NCI-H774 (cell line): ENCODE data around the gene TDRD9.
"Not testable (repeated sequence)": the region's sequence is repeated elsewhere in the genome, so short reads cannot be mapped to it uniquely, and the experiment has no call there.

Experiments
- DNase-seq: peaks from one replicate; lab custom pipeline; 2025; lab: John Stamatoyannopoulos, UW

Gene TDRD9

GRCh38 chr14:103980623-103981238 is 52.5 kb downstream of the TDRD9 start:
- DNase-seq: not testable (repeated sequence)

DNA sequence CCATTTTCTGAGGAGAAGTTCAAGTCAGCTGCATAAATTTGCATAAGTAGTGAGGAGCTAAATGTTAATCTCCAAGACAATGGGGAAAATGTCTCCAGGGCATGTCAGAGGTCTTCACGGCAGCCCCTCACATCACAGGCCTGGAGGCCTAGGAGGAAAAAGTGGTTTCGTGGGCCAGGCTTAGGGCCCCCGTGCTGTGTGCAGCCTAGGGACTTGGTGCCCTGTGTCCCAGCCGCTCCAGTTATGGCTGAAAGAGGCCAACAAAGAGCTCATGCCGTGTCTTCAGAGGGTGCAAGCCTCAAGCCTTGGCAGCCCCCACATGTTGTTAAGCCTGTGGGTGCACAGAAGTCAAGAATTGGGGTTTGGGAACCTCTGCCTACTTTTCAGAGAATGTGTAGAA is 55.9 kb downstream of the TDRD9 start:
- no peak for DNase-seq

- DNase-seq: no peak
These were observed 60.8 kb downstream of the TDRD9 start for GRCh38 chr14:103989034-103989433.

DNA sequence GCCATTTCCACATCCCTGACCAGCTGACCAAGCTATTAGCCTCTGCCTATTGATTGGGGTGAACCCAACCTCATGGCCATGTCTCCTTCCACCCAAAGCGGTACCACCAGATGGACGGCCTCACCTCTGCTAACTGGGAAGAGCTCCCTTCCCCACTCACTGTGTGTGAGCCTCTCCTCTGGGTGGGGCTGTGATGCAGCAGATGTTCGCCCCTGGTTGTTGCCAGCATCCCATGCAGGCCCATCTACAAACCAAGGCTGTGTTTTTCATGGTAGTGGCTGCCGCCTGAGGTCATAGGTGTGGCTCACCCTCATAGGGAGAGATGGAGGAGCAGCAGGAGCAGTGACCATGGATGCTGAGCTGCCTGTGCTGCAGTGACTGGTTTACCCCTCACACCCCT is 61.7 kb downstream of the TDRD9 start:
- no peak for DNase-seq

GRCh38 chr14:103994535-103995184 is 66.4 kb downstream of the TDRD9 start:
- DNase-seq: no peak

- no peak for DNase-seq
These were observed 67.6 kb downstream of the TDRD9 start for GRCh38 chr14:103995876-103996275.

GRCh38 chr14:103997391-103997790 is 69.1 kb downstream of the TDRD9 start:
- no peak for DNase-seq

DNA sequence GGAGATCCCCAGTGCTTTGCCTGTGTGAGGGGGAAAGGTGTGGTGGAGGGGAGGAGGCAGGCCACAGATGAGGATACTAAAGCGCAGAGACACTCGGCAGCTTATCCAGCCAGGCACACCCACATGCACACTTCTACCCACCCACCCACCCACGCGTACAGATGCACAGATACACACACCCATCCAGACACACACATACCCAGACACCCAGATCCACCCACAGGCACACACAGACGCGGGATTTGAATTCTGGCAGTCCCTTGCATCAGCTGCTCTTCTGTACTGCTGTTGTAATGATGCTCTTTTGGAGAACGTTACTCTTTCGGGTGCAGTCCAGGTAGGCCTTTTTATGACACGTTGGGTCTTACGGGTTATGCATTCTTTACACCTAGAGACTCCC is 69.8 kb downstream of the TDRD9 start:
- DNase-seq: no peak

DNA sequence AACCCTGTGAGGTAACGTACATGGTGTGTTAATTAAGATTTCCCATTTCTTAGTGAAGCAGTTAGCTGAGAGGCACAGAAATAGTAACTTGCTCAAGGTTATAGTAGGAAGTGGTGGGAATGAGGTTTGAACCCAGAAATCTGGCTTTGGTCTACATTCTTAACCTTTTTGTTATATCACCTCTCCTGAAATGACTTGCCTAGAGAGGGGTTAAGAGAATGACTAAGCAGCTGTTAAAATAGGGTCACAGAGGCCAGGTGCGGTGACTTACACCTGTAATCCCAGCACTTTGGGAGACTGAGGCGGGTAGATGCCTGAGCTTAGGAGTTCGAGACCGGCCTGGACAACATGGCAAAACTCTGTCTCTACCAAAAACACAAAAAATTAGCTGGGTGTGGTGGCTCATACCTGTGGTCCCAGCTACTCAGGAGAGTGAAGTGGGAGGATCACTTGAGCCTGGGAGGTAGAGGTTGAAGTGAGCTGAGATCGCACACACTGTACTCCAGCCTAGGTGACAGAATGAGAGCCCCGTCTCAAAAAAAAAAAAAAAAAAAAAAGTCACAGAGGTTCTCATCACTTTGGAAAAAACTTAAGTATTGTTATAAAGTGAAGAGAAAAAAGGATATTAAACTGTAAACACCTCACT is 71.7 kb downstream of the TDRD9 start:
- DNase-seq: no peak

GRCh38 chr14:104001003-104001402 is 72.7 kb downstream of the TDRD9 start:
- DNase-seq: no peak

GRCh38 chr14:104003616-104004015 is 75.4 kb downstream of the TDRD9 start:
- DNase-seq: no peak

DNA sequence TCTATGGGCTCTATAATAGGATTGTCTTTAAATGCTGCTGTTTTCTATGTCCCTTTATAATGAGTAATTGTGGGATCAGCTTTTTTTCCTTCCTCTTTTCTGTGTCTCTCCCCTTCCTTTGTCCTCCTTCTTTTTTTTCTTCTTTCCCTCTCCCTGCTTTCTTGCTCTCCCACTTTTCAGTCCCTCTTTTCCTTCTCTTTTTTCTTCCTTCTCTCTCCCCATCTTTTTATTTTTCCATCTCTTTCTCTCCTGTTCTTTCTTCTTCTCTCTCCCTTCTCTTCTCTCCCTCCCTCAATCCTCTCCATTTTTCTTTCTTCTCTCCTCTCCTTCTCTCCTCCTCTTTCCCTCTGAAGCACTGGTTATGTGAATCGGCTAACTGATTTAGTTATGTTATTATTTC is 76.6 kb downstream of the TDRD9 start:
- no peak for DNase-seq

GRCh38 chr14:104005489-104005888 is 77.2 kb downstream of the TDRD9 start:
- DNase-seq: no peak

DNA sequence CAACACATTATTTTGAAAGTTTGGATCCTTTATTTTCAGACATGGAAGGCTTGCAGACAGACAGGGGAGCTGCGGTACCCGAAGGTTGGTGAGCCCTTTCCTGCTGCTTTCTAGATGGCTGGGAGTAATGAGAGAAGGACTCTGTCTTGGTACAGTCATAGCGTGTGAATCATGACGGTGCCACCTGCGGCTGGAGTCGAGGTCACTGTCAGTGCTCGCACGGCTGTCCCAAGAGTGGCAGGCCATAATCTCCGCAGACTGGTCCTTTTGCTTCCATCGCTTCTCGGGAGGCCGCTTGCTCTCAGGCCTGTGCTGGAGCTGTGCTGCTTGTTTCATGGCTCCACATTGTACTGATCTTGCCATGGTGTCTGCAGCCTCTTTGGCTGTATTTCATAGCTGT is 78.9 kb downstream of the TDRD9 start:
- DNase-seq: no peak

- DNase-seq: no peak
These were observed 81.0 kb downstream of the TDRD9 start for GRCh38 chr14:104009297-104009696.

DNA sequence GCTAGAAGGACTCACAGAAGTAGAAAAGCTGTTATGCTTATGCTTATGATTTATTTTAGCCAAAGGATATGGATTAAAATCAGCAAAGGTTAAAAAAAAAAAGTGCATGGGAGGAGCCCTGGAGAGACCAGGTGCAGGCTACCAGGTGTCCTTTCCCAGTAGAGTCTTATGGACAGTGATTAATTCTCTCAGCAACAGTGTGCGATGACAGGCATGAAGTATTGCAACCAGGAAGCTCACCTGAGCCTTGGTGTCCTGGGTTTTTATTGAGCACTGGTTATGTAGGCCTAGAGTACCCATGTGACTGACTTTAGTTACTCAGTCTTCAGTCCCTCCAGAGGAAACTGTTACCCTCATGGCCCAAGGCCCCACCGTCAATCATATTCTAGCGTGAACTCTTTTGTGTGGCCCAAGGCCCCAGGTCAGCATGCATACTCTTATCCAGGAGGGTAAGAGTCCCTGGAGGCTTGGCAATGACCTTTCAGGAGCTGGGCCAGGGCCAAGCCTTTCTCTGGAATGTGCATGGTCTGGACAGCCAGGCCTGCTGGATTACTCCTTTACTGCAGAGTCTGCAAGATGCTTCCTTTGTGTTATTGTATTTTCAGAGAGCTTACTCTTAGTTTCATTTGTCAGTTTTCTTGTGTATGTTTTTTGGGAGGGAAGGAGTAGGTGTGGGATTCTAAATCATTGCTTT is 83.7 kb downstream of the TDRD9 start:
- no peak for DNase-seq

DNA sequence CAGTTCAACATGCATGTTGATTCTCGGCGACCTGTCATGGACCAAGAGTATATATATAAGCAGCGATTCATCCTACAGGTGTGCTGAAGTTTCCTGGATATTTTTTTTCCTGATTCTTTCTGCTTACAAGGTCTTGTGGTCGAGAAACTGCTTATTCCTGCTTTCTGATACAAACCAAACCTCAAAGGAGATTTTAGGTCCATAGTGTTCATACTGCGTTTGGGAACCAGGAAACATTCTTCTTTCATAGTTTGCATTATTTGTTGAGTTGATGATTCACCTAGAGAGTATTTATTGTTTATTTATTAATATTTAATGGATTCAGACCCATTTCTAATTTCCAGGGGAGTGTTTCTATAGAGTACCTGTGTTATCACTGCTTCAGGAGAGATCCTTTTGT is 86.5 kb downstream of the TDRD9 start:
- no peak for DNase-seq

- DNase-seq: no peak
These were observed 88.8 kb downstream of the TDRD9 start for GRCh38 chr14:104016873-104017650.

GRCh38 chr14:104019029-104019428 is 90.8 kb downstream of the TDRD9 start:
- no peak for DNase-seq

DNA sequence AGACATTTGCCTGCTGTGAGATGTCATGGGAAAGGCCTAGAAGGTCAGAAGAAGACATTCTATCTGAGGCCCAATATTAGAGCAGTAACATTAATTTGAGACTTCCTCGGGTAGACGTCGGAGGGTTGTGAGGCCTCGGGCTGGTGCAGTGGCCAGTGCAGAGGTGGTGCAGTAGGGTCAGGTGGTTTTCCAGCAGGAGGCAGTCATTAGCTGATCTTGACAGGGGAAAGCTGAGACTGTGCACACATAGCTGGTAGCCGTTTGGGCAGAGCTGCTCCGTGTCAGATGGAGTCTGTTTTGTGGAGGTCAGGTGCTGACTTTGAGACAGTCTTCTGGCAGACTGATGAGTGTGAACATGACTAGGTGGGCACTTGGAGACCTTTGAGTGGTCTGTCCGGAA is 91.5 kb downstream of the TDRD9 start:
- DNase-seq: no peak

DNA sequence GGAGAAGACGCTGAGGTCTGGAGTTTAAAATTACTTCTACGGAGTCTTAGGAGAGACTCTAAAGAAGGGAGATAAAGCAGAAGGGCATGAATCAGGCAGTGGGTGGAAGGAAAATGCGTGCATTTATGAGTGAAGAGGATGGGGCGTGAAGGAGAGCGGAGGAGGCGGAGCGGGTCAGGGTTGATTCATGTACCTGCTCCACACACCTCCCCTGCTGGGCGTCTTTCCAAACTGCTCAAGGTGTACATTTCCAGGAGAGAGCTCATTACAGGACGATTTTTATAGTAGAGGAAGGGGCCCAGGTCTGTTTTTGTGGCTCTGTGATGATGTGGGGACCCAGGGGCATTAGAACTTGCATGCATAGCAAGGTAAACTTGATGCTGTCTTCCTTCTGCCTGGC is 92.2 kb downstream of the TDRD9 start:
- no peak for DNase-seq
